Skeletal muscle satellite cell (primary cell): ENCODE results near the gene SCUBE2. TPM values are rescaled to one million over a fixed set of nuclear protein-coding genes. Genes with fewer than 3 reads are reported as not detected.

Experiments
- small RNA-seq: library from RNA; depleted of rRNA; stranded (forward); fragments of <200 nt; gene quantifications from one replicate; pipeline ENCODE3, GENCODE V24; 2012

The SCUBE2 gene

Small RNA genes lying within 50 kb of the gene (small RNA-seq; reads per million reads assigned to genes)
- gene MIR5691 = not detected
